Transverse colon (tissue), 4 donors: ENCODE data around the gene SLC25A19.

Source experiments
- CTCF ChIP-seq, 5 experiments: fragments of 200-600 bp in 3 of 5; fragments of 450-650 bp in 2 of 5; sonication (generic) in 3 of 5; IDR thresholded peaks; 1 replicate in 2 of 5; 2 replicates in 3 of 5; pipeline ENCODE4 v1.5.1; 2016 to 2017; ENCODE audit warnings: antibody characterized with exemption in 5 of 5, inconsistent platforms in 3 of 5, mild to moderate bottlenecking in 2 of 5, moderate library complexity in 1 of 5
- POLR2A ChIP-seq: fragments of 450-650 bp; IDR thresholded peaks from one replicate; pipeline ENCODE4 v1.6.1; 2016; ENCODE audit warnings: antibody characterized with exemption, mild to moderate bottlenecking, moderate library complexity
- POLR2AphosphoS5 ChIP-seq, 3 donors: sonication (generic); formaldehyde crosslinking; IDR thresholded peaks; one replicate each; pipeline ENCODE4 v1.6.1; 2016; ENCODE audit warnings: antibody characterized with exemption in 3 of 3

- TF ChIP-seq POLR2AphosphoS5 (IDR thresholded peaks at IDR 0.05) (no peak), CTCF (IDR thresholded peaks at IDR 0.05) (no peak), POLR2A (no peak)
Observed at GRCh38 chr17:75241996-75242460, 47.2 kb downstream of the SLC25A19 start.
